IMR-90 (cell line): ENCODE data around the gene SLC29A2. TPM values are rescaled to one million over a fixed set of nuclear protein-coding genes. Genes with fewer than 3 reads are reported as not detected.

Experiments
- ATAC-seq: fragments of 200-7000 bp; cut with Tn5 transposase; 2 replicates; pipeline ENCODE4 v1.9.1; 2020; ENCODE audit warnings: low read depth, mild to moderate bottlenecking, moderate library complexity
- BruUV-seq: library from RNA; stranded (reverse); fragments of 400-500 nt; replicated peaks from 2 replicates; lab custom pipeline; 2021; lab: Mats Ljungman, UMichigan
- CTCF ChIA-PET: fragments of 300-600 bp; formaldehyde crosslinking; extraction: SDS; loops from one replicate; lab custom pipeline; 2021; ENCODE audit warnings: antibody characterized with exemption; lab: Yijun Ruan, JAX
- POLR2A ChIA-PET: fragments of 300-600 bp; sonication (Branson Sonifier 250); formaldehyde crosslinking; loops from one replicate; lab custom pipeline; 2022; ENCODE audit warnings: antibody characterized with exemption; ENCODE audit not compliant: unreplicated experiment; lab: Charles Lee
- DNase-seq: peaks from one replicate; pipeline ENCODE4 v3.0.0; 2013
- H2AFZ ChIP-seq: replicated peaks from 2 replicates; pipeline ENCODE3; 2013; ENCODE audit warnings: low read length, mild to moderate bottlenecking; ENCODE audit not compliant: poor library complexity
- H2AK5ac ChIP-seq: 2 replicates; pipeline ENCODE4 v1.6.1; 2013; ENCODE audit warnings: low read depth, low read length, inconsistent platforms
- H2AK9ac ChIP-seq: replicated peaks from 2 replicates; pipeline ENCODE3; 2013; ENCODE audit warnings: mild to moderate bottlenecking, low read depth, low read length, moderate library complexity; ENCODE audit not compliant: poor library complexity
- H2BK120ac ChIP-seq: 2 replicates; pipeline ENCODE4 v1.6.1; 2013; ENCODE audit warnings: low read depth, low read length, inconsistent platforms
- H2BK15ac ChIP-seq: 3 replicates; pipeline ENCODE4 v1.6.1; 2013; ENCODE audit warnings: low read depth, low read length, inconsistent platforms
- H2BK20ac ChIP-seq: 2 replicates; pipeline ENCODE4 v1.6.1; 2013; ENCODE audit warnings: low read depth, mild to moderate bottlenecking, inconsistent platforms, low read length, moderate library complexity
- H2BK5ac ChIP-seq: 2 replicates; pipeline ENCODE4 v1.6.1; 2013; ENCODE audit warnings: mild to moderate bottlenecking, low read depth, low read length, inconsistent platforms; ENCODE audit not compliant: poor library complexity, severe bottlenecking
- H3K14ac ChIP-seq: replicated peaks from 2 replicates; pipeline ENCODE4 v1.6.1; 2013; ENCODE audit warnings: low read depth, low read length, inconsistent platforms
- H3K18ac ChIP-seq: 2 replicates; pipeline ENCODE4 v1.6.1; 2013; ENCODE audit warnings: low read depth, low read length, control low read depth
- H3K23ac ChIP-seq: 2 replicates; pipeline ENCODE4 v1.6.1; 2013; ENCODE audit warnings: low read depth, low read length, inconsistent platforms
- H3K27ac ChIP-seq: 2 replicates; pipeline ENCODE4 v1.5.1; 2013; ENCODE audit warnings: mild to moderate bottlenecking, control low read depth, low read length; ENCODE audit not compliant: insufficient read depth
- H3K27me3 ChIP-seq: 2 replicates; pipeline ENCODE4 v1.6.1; 2013; ENCODE audit warnings: low read length; ENCODE audit not compliant: control insufficient read depth, insufficient read depth
- H3K36me3 ChIP-seq: 2 replicates; pipeline ENCODE4 v1.6.1; 2013; ENCODE audit warnings: low read length, mixed read lengths; ENCODE audit not compliant: control insufficient read depth, insufficient read depth
- H3K4ac ChIP-seq: 2 replicates; pipeline ENCODE4 v1.6.1; 2013; ENCODE audit warnings: low read depth, low read length, inconsistent platforms
- H3K4me1 ChIP-seq: 2 replicates; pipeline ENCODE4 v1.6.1; 2013; ENCODE audit warnings: low read length, mixed read lengths; ENCODE audit not compliant: control insufficient read depth, insufficient read depth
- H3K4me2 ChIP-seq: 2 replicates; pipeline ENCODE4 v1.6.1; 2013; ENCODE audit warnings: low read depth, mild to moderate bottlenecking, control low read depth, low read length, moderate library complexity
- H3K4me3 ChIP-seq: 2 replicates; pipeline ENCODE4 v1.5.1; 2013; ENCODE audit warnings: low read depth, mild to moderate bottlenecking, control low read depth, low read length, moderate library complexity; ENCODE audit not compliant: insufficient read depth
- H3K56ac ChIP-seq: 2 replicates; pipeline ENCODE4 v1.6.1; 2013; ENCODE audit warnings: low read length, inconsistent platforms; ENCODE audit not compliant: insufficient read depth; ENCODE audit errors: extremely low read depth
- H3K79me1 ChIP-seq, 2 experiments: 2 replicates each; pipeline ENCODE4 v1.6.1; 2013; ENCODE audit warnings: low read length in 2 of 2, inconsistent platforms in 1 of 2, low read depth in 1 of 2
- H3K9ac ChIP-seq: 2 replicates; pipeline ENCODE4 v1.6.1; 2013; ENCODE audit warnings: low read depth, low read length, control low read depth
- H3K9me1 ChIP-seq: 2 replicates; pipeline ENCODE4 v1.6.1; 2013; ENCODE audit warnings: low read length, inconsistent platforms; ENCODE audit not compliant: insufficient read depth
- H3K9me3 ChIP-seq: 2 replicates; pipeline ENCODE4 v1.6.1; 2013; ENCODE audit warnings: low read length; ENCODE audit not compliant: control insufficient read depth, insufficient read depth
- H4K20me1 ChIP-seq: 2 replicates; pipeline ENCODE4 v1.6.1; 2013; ENCODE audit warnings: low read length, inconsistent platforms; ENCODE audit not compliant: insufficient read depth
- H4K5ac ChIP-seq: 2 replicates; pipeline ENCODE4 v1.6.1; 2013; ENCODE audit warnings: mild to moderate bottlenecking, low read depth, low read length, control low read depth
- H4K8ac ChIP-seq, 2 experiments: 2 replicates each; pipeline ENCODE4 v1.6.1; 2013; ENCODE audit warnings: low read depth in 2 of 2, low read length in 2 of 2, control low read depth in 1 of 2, inconsistent platforms in 1 of 2
- H4K91ac ChIP-seq: 2 replicates; pipeline ENCODE4 v1.6.1; 2013; ENCODE audit warnings: low read depth, low read length, inconsistent platforms; ENCODE audit not compliant: insufficient read depth
- BHLHE40 ChIP-seq: fragments of 150-350 bp; IDR thresholded peaks from 2 replicates; pipeline ENCODE4 v1.6.1; 2016; ENCODE audit warnings: mild to moderate bottlenecking, low read depth, low read length
- CEBPB ChIP-seq: IDR thresholded peaks from 2 replicates; pipeline ENCODE4 v1.6.1; 2012; ENCODE audit warnings: low read depth, low read length, improper control_type of control experiment
- CHD1 ChIP-seq: IDR thresholded peaks from 2 replicates; pipeline ENCODE4 v1.6.1; 2012; ENCODE audit warnings: low read depth, low read length, improper control_type of control experiment
- CTCF ChIP-seq: conservative IDR thresholded peaks from 2 replicates; pipeline ENCODE4 v1.5.1; 2012; ENCODE audit warnings: mild to moderate bottlenecking, low read depth, low read length, improper control_type of control experiment
- ELK1 ChIP-seq: fragments of 150-350 bp; IDR thresholded peaks from 2 replicates; pipeline ENCODE4 v1.6.1; 2016; ENCODE audit warnings: low read depth, mild to moderate bottlenecking, low read length, moderate library complexity, borderline replicate concordance
- MAFK ChIP-seq: IDR thresholded peaks from 2 replicates; pipeline ENCODE4 v1.6.1; 2012; ENCODE audit warnings: low read depth, low read length, improper control_type of control experiment
- MAZ ChIP-seq: IDR thresholded peaks from 2 replicates; pipeline ENCODE4 v1.6.1; 2012; ENCODE audit warnings: low read depth, mild to moderate bottlenecking, low read length, improper control_type of control experiment, moderate library complexity, borderline replicate concordance
- MXI1 ChIP-seq: IDR thresholded peaks from 2 replicates; pipeline ENCODE4 v1.6.1; 2012; ENCODE audit warnings: low read depth, mild to moderate bottlenecking, low read length, moderate library complexity, borderline replicate concordance
- NFE2L2 ChIP-seq: fragments of 150-350 bp; IDR thresholded peaks from 2 replicates; pipeline ENCODE4 v1.6.1; 2016; ENCODE audit warnings: low read depth, mild to moderate bottlenecking, low read length
- POLR2A ChIP-seq: IDR thresholded peaks from 2 replicates; pipeline ENCODE4 v1.6.1; 2012; ENCODE audit warnings: mild to moderate bottlenecking, low read depth, low read length
- RAD21 ChIP-seq: IDR thresholded peaks from 2 replicates; pipeline ENCODE4 v1.6.1; 2012; ENCODE audit warnings: low read length, improper control_type of control experiment
- RCOR1 ChIP-seq: IDR thresholded peaks from 2 replicates; pipeline ENCODE4 v1.6.1; 2012; ENCODE audit warnings: mild to moderate bottlenecking, low read length, improper control_type of control experiment; ENCODE audit not compliant: insufficient replicate concordance
- RFX5 ChIP-seq: IDR thresholded peaks from 2 replicates; pipeline ENCODE4 v1.8.0; 2012; ENCODE audit warnings: low read depth, mild to moderate bottlenecking, low read length, moderate library complexity
- SMC3 ChIP-seq: fragments of 150-350 bp; IDR thresholded peaks from 2 replicates; pipeline ENCODE4 v1.6.1; 2016; ENCODE audit warnings: low read depth, mild to moderate bottlenecking, antibody characterized with exemption, low read length, moderate library complexity
- USF2 ChIP-seq: fragments of 150-350 bp; IDR thresholded peaks from 2 replicates; pipeline ENCODE4 v1.6.1; 2017; ENCODE audit warnings: mild to moderate bottlenecking, antibody characterized with exemption, low read length, low read depth
- WGBS, 2 experiments: methylation state at CpG; one replicate each; pipeline versions ENCODE4 v1.1.5 to v1.1.7; 2013; ENCODE audit warnings: missing lambda C conversion rate in 2 of 2; ENCODE audit not compliant: insufficient read length in 1 of 2; ENCODE audit errors: extremely low coverage in 2 of 2; 5-methylcytosine and 5-hydroxymethylcytosine counted together
- dilution Hi-C: fragments of 300-500 bp; cut with HindIII; formaldehyde crosslinking; loops from one replicate; pipeline ENCODE4 v1.14.3; 2018; ENCODE audit warnings: low sequenced_read_pairs; ENCODE audit not compliant: unreplicated experiment
- in situ Hi-C: fragments of 300-500 bp; cut with MboI; formaldehyde crosslinking; loops from 3 replicates; pipeline ENCODE4 v1.14.3; 2019; ENCODE audit warnings: low sequenced_read_pairs, inconsistent platforms, mixed read lengths
- intact Hi-C: fragments of 100-400 bp; cut with micrococcal nuclease; formaldehyde crosslinking; loops from 2 replicates; pipeline ENCODE4 v1.10.0; 2022
- polyA plus RNA-seq, 3 experiments: library from polyadenylated mRNA; depleted of rRNA; stranded (reverse); fragments of >200 nt; gene quantifications; 2 replicates each; pipeline ENCODE4 v1.2.3, GENCODE V29; 2012; ENCODE audit warnings: low replicate concordance in 1 of 3
- total RNA-seq: library from RNA; depleted of rRNA; stranded (reverse); fragments of >200 nt; gene quantifications from 2 replicates; pipeline ENCODE4 v1.2.3, GENCODE V29; 2012

SLC29A2 gene
- total and polyA plus RNA-seq, 2 of the 4 experiments (the other 2 are of a cell fraction): under 0.01 to 1.2 TPM

- H4K8ac ChIP-seq: no peak overlapping the region
- dilution Hi-C loops: no loop called here
- CTCF ChIA-PET: no interaction called here
- H2AFZ ChIP-seq: no peak overlapping the region
- no peak overlapping the region for H3K18ac ChIP-seq
- no peak overlapping the region for H2BK20ac ChIP-seq
- DNase-seq (no peak), ATAC-seq (no peak)
- no TSS peak for BruUV-seq
- H4K20me1 ChIP-seq: peaks cover 26% of the 10 kb centered on the region
- H3K4me1 ChIP-seq: peaks cover 19% of the 10 kb centered on the region
- H3K4me3 ChIP-seq: no peak overlapping the region
- H3K27ac ChIP-seq: no peak overlapping the region
- no peaks in the 10 kb centered on the region for H3K9me3 ChIP-seq
- H3K23ac ChIP-seq: no peak overlapping the region
- H3K9ac ChIP-seq: no peak overlapping the region
- POLR2A ChIA-PET: no interaction called here
- H3K4me2 ChIP-seq: no peak overlapping the region
- peaks cover 3% of the 10 kb centered on the region; the same call in 1 of the 2 replicates for H3K9me1 ChIP-seq
- no peak overlapping the region for H2AK5ac ChIP-seq
- WGBS, 2 experiments: 94% methylated on average over 19 of the region's 28 CpGs; no CpG with 5 or more reads in 1 of the 2 experiments
- H4K5ac ChIP-seq: no peak overlapping the region
- peaks cover 27% of the 10 kb centered on the region for H3K36me3 ChIP-seq
- H3K27me3 ChIP-seq: no peaks in the 10 kb centered on the region
- H4K91ac ChIP-seq: no peak overlapping the region
- no peak overlapping the region for H3K14ac ChIP-seq
- in situ Hi-C loops: no loop called here
- H2BK120ac ChIP-seq: no peak overlapping the region
- H2BK15ac ChIP-seq: no peak overlapping the region
- H3K79me1 ChIP-seq: peaks cover 24 to 57% of the 10 kb centered on the region in 2 experiments
- H3K4ac ChIP-seq: no peak overlapping the region
- intact Hi-C loops: no loop called here
- no peak overlapping the region for H3K56ac ChIP-seq
- no peak overlapping the region for H2AK9ac ChIP-seq
- no peak overlapping the region for H2BK5ac ChIP-seq
- TF ChIP-seq SMC3 (no peak), CEBPB (no peak), RFX5 (no peak), RCOR1 (no peak), MAZ (no peak), MXI1 (no peak), CHD1 (no peak), BHLHE40 (no peak), NFE2L2 (no peak), RAD21 (no peak), ELK1 (no peak), CTCF (no peak), POLR2A (no peak), USF2 (no peak), MAFK (no peak)
These were observed 30.7 kb downstream of the SLC29A2 start for GRCh38 chr11:66340596-66341501.
